ENCODE data around the gene SUGT1.
A peak's percentile ranks its signal among the peaks of the same experiment; 100 is the strongest.

Gene SUGT1

GRCh38 chr13:52651897-52652195, 790 bp upstream of the SUGT1 start:
- TF ChIP-seq, protein P1, sequence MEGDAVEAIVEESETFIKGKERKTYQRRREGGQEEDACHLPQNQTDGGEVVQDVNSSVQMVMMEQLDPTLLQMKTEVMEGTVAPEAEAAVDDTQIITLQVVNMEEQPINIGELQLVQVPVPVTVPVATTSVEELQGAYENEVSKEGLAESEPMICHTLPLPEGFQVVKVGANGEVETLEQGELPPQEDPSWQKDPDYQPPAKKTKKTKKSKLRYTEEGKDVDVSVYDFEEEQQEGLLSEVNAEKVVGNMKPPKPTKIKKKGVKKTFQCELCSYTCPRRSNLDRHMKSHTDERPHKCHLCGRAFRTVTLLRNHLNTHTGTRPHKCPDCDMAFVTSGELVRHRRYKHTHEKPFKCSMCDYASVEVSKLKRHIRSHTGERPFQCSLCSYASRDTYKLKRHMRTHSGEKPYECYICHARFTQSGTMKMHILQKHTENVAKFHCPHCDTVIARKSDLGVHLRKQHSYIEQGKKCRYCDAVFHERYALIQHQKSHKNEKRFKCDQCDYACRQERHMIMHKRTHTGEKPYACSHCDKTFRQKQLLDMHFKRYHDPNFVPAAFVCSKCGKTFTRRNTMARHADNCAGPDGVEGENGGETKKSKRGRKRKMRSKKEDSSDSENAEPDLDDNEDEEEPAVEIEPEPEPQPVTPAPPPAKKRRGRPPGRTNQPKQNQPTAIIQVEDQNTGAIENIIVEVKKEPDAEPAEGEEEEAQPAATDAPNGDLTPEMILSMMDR (conservative IDR thresholded peaks at IDR 0.05), result no peak
- peak overlapping the region; percentile 97 for H3K27ac ChIP-seq

GRCh38 chr13:52652980-52653303, 306 bp downstream of the SUGT1 start:
- TF ChIP-seq, protein P1 (conservative IDR thresholded peaks at IDR 0.05), result peak; percentile 51
- peak overlapping the region; percentile 97 for H3K27ac ChIP-seq

GRCh38 chr13:52659340-52659739, 6.7 kb downstream of the SUGT1 start:
- TF ChIP-seq, protein P1 (conservative IDR thresholded peaks at IDR 0.05), result no peak
- no peak overlapping the region for H3K27ac ChIP-seq

DNA sequence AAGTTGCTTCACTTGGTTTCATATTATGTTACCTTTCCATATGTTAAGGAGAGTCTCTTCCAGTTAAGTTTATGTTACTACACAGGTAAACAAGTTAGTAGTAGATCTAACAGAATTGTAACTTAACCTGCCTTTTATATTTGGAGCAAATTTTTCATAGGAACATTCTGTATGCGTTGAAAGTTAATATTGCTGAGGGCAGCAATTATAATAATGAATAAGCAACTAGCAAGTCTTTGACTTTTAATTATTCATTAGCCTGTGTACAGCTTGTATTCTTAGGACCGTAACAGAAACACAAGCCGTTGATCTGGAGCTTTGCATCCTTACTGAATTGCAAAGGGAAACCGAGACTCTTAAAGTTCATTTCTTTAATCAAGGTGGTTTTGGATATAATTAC, 11.6 kb downstream of the SUGT1 start:
- H3K27ac ChIP-seq, result no peak overlapping the region
- TF ChIP-seq, protein P1 (conservative IDR thresholded peaks at IDR 0.05), result no peak

GRCh38 chr13:52665325-52665724, 12.7 kb downstream of the SUGT1 start:
- TF ChIP-seq, protein P1 (conservative IDR thresholded peaks at IDR 0.05), result peak; percentile 76
- no peak overlapping the region for H3K27ac ChIP-seq

DNA sequence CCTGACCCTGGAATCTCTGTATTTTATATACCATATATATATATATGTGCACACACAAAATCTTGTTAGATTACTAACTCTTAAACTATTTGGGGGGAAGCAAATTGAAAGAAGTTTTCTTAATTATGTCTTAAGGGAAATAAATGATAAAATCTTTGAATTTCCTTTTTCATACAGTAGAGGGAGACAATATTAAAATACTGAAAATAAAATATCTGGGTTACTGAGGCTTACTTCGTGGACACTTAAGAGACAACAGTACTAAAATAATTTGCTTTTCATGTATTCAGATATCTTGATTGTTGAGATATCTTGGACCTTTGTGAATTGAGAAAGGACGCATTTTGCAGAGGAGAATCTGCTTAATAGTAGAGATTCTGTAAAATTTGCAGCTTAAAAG, 17.0 kb downstream of the SUGT1 start:
- TF ChIP-seq, protein P1 (conservative IDR thresholded peaks at IDR 0.05), result peak; percentile 39

GRCh38 chr13:52670726-52671125, 18.1 kb downstream of the SUGT1 start:
- no peak overlapping the region; the same call in 1 of the 2 replicates for H3K27ac ChIP-seq
- TF ChIP-seq, protein P1 (conservative IDR thresholded peaks at IDR 0.05), result no peak

More for the DNA sequence above, 17.0 kb downstream of the SUGT1 start:
- peak overlapping the region; percentile 26; the same call in 1 of the 2 replicates for H3K27ac ChIP-seq

GRCh38 chr13:52673465-52673864, 20.8 kb downstream of the SUGT1 start:
- TF ChIP-seq, protein P1 (conservative IDR thresholded peaks at IDR 0.05), result no peak
- no peak overlapping the region for H3K27ac ChIP-seq
